Fibroblast of skin of scalp (primary cell): Measurements from ENCODE around the gene HOGA1.
"Not testable (repeated sequence)": the region's sequence is repeated elsewhere in the genome, so short reads cannot be mapped to it uniquely, and the experiment has no call there.

Experiments used
- DNase-seq: peaks from one replicate; pipeline ENCODE4 v3.0.0-alpha.2; 2013

Gene HOGA1

GRCh38 chr10:97555541-97555940, 28.6 kb upstream of the HOGA1 start:
- DNase-seq: not testable (repeated sequence)

GRCh38 chr10:97560731-97561381, 23.3 kb upstream of the HOGA1 start:
- not testable (repeated sequence) for DNase-seq

GRCh38 chr10:97561386-97562077, 22.7 kb upstream of the HOGA1 start:
- not testable (repeated sequence) for DNase-seq

- DNase-seq: not testable (repeated sequence)
These were observed 21.9 kb upstream of the HOGA1 start for GRCh38 chr10:97562329-97562728.

GRCh38 chr10:97563337-97563736, 20.9 kb upstream of the HOGA1 start:
- DNase-seq: no peak

- no peak for DNase-seq
These were observed 19.4 kb upstream of the HOGA1 start for GRCh38 chr10:97564776-97565175.

GRCh38 chr10:97566336-97566996, 17.7 kb upstream of the HOGA1 start:
- DNase-seq: no peak

- no peak for DNase-seq
These were observed 16.3 kb upstream of the HOGA1 start for GRCh38 chr10:97567891-97568290.

- no peak for DNase-seq
These were observed 13.9 kb upstream of the HOGA1 start for GRCh38 chr10:97570146-97570788.

GRCh38 chr10:97570789-97571471, 13.3 kb upstream of the HOGA1 start:
- no peak for DNase-seq

GRCh38 chr10:97571622-97572021, 12.6 kb upstream of the HOGA1 start:
- no peak for DNase-seq

- peak; percentile 76 for DNase-seq
These were observed 11.8 kb upstream of the HOGA1 start, which contains the start of gene ANKRD2 for GRCh38 chr10:97572214-97572989. ANKRD2 (plus strand) TSS chr10:97572779; CDS start chr10:97572789, 10 bp downstream.

- DNase-seq: peak; percentile 36
These were observed 11.2 kb upstream of the HOGA1 start for GRCh38 chr10:97573021-97573420.

GRCh38 chr10:97573672-97574071, 10.5 kb upstream of the HOGA1 start:
- DNase-seq: no peak

GRCh38 chr10:97574374-97575126, 9.6 kb upstream of the HOGA1 start:
- peak; percentile 91 for DNase-seq

- peak; percentile 38 for DNase-seq
These were observed 9.0 kb upstream of the HOGA1 start for GRCh38 chr10:97575127-97575668.

GRCh38 chr10:97576487-97576886, 7.7 kb upstream of the HOGA1 start:
- not testable (repeated sequence) for DNase-seq

- DNase-seq: no peak
These were observed 6.5 kb upstream of the HOGA1 start for GRCh38 chr10:97577701-97578100.

GRCh38 chr10:97578171-97578844, 5.9 kb upstream of the HOGA1 start:
- DNase-seq: no peak
